Fibroblast of lung (primary cell): Measurements from ENCODE around the gene TUT1. TPM values are rescaled to one million over a fixed set of nuclear protein-coding genes. Genes with fewer than 3 reads are reported as not detected.
A peak's percentile ranks its signal among the peaks of the same experiment; 100 is the strongest.

ENCODE experiments used
- DNase-seq, 2 donors: peaks; one replicate each; pipeline versions ENCODE4 v3.0.0 to v3.0.0-alpha.2; 2010; ENCODE audit warnings: low read depth in 2 of 2
- H2AFZ ChIP-seq: 2 replicates; pipeline ENCODE4 v1.5.1; 2012; ENCODE audit warnings: low read length, control low read depth, inconsistent platforms
- H3K27ac ChIP-seq: 2 replicates; pipeline ENCODE4 v1.5.1; 2011; ENCODE audit warnings: low read length, control low read depth; ENCODE audit not compliant: insufficient read depth
- H3K27me3 ChIP-seq: 2 replicates; pipeline ENCODE4 v1.5.1; 2011; ENCODE audit warnings: mild to moderate bottlenecking, low read length; ENCODE audit not compliant: control insufficient read depth, insufficient read depth
- H3K36me3 ChIP-seq: 2 replicates; pipeline ENCODE4 v1.5.1; 2011; ENCODE audit warnings: low read length; ENCODE audit not compliant: control insufficient read depth, insufficient read depth
- H3K4me1 ChIP-seq: 2 replicates; pipeline ENCODE4 v1.5.1; 2011; ENCODE audit warnings: low read length; ENCODE audit not compliant: control insufficient read depth, insufficient read depth; ENCODE audit errors: extremely low read depth
- H3K4me2 ChIP-seq: 2 replicates; pipeline ENCODE4 v1.5.1; 2011; ENCODE audit warnings: low read length, control low read depth; ENCODE audit not compliant: insufficient read depth; ENCODE audit errors: extremely low read depth
- H3K4me3 ChIP-seq, 4 experiments: fragments of 200-600 bp in 1 of 4; sonication (generic) in 1 of 4; replicated peaks in 1 of 4; 2 replicates each; pipeline ENCODE4 v1.5.1; 2011 to 2016; ENCODE audit warnings: low read length in 4 of 4, low read depth in 3 of 4, mild to moderate bottlenecking in 3 of 4, control low read depth in 2 of 4, inconsistent platforms in 1 of 4, mixed read lengths in 1 of 4; ENCODE audit not compliant: insufficient read depth in 1 of 4; ENCODE audit errors: control extremely low read depth in 1 of 4
- H3K79me2 ChIP-seq: 2 replicates; pipeline ENCODE4 v1.5.1; 2012; ENCODE audit warnings: mild to moderate bottlenecking, low read length, inconsistent platforms; ENCODE audit not compliant: control insufficient read depth, insufficient read depth
- H3K9ac ChIP-seq: 2 replicates; pipeline ENCODE4 v1.5.1; 2011; ENCODE audit warnings: mild to moderate bottlenecking, low read length, control low read depth; ENCODE audit not compliant: insufficient read depth
- H3K9me3 ChIP-seq: 2 replicates; pipeline ENCODE4 v1.5.1; 2012; ENCODE audit warnings: low read depth, low read length; ENCODE audit not compliant: control insufficient read depth, insufficient read depth
- H4K20me1 ChIP-seq: 2 replicates; pipeline ENCODE4 v1.5.1; 2011; ENCODE audit warnings: low read length; ENCODE audit not compliant: control insufficient read depth, insufficient read depth; ENCODE audit errors: extremely low read depth
- CTCF ChIP-seq, 2 donors: IDR thresholded peaks in 1 of 2; conservative IDR thresholded peaks in 1 of 2; 1 replicate in 1 of 2; 2 replicates in 1 of 2; pipeline ENCODE4 v1.5.1; 2011 to 2012; ENCODE audit warnings: low read length in 2 of 2, control low read depth in 1 of 2, inconsistent platforms in 1 of 2, low read depth in 1 of 2, mild to moderate bottlenecking in 1 of 2
- EZH2 ChIP-seq: IDR thresholded peaks from 2 replicates; pipeline ENCODE4 v1.5.1; 2012; ENCODE audit warnings: low read length, control low read depth, mild to moderate bottlenecking; ENCODE audit errors: missing control alignments
- polyA plus RNA-seq, 2 donors: library from polyadenylated mRNA; depleted of rRNA in 1 of 2; stranded (reverse) in 1 of 2; unstranded in 1 of 2; fragments of >200 nt; gene quantifications; 2 replicates each; pipeline ENCODE4 v1.2.1, GENCODE V29; 2011 to 2012; ENCODE audit warnings: missing spikeins in 1 of 2
- total RNA-seq: library from RNA; depleted of rRNA; stranded (reverse); fragments of >200 nt; gene quantifications from 2 replicates; pipeline ENCODE4 v1.2.1, GENCODE V29; 2014

The TUT1 gene
- total and polyA plus RNA-seq, 2 donors (not counting 1 experiment from before 2014, with no cell fraction given): 5.5 to 7.8 TPM

- Histone ChIP-seq H3K4me3 (peak overlapping the region in 2 of 4 experiments; percentile 33 to 34), H4K20me1 (no peaks in the 10 kb centered on the region), H2AFZ (no peak overlapping the region), H3K27ac (peak overlapping the region; percentile 99), H3K9ac (peak overlapping the region; percentile 35), H3K4me1 (peaks cover 51% of the 10 kb centered on the region), H3K36me3 (peaks cover 10% of the 10 kb centered on the region), H3K27me3 (no peaks in the 10 kb centered on the region), H3K4me2 (peak overlapping the region; percentile 67), H3K9me3 (no peaks in the 10 kb centered on the region), H3K79me2 (peaks cover 25% of the 10 kb centered on the region)
- no peak for TF ChIP-seq CTCF (conservative IDR thresholded peaks at IDR 0.05 in 1 of 2, IDR thresholded peaks at IDR 0.05 in 1 of 2; ENCODE audit: low read depth in 1 of 2, low read length in 2 of 2)
- TF ChIP-seq EZH2: no peak
- DNase-seq: peak; percentile 48 to 76
Observed at GRCh38 chr11:62555464-62556107, 35.7 kb downstream of the TUT1 start.

- no peak overlapping the region for H2AFZ ChIP-seq
- H3K4me1 ChIP-seq: peaks cover 46% of the 10 kb centered on the region
- H3K9me3 ChIP-seq: no peaks in the 10 kb centered on the region
- H4K20me1 ChIP-seq: no peaks in the 10 kb centered on the region
- no peaks in the 10 kb centered on the region for H3K27me3 ChIP-seq
- peaks cover 19% of the 10 kb centered on the region for H3K79me2 ChIP-seq
- H3K36me3 ChIP-seq: peaks cover 8% of the 10 kb centered on the region
- H3K9ac ChIP-seq: peak overlapping the region; percentile 17
- no peak for DNase-seq
- H3K4me3 ChIP-seq: peak overlapping the region in 2 of 4 experiments; percentile 14 to 49
- H3K4me2 ChIP-seq: peak overlapping the region; percentile 100
- no peak for TF ChIP-seq CTCF (conservative IDR thresholded peaks at IDR 0.05 in 1 of 2, IDR thresholded peaks at IDR 0.05 in 1 of 2; ENCODE audit: low read depth in 1 of 2, low read length in 2 of 2)
- no peak for TF ChIP-seq EZH2
- H3K27ac ChIP-seq: peak overlapping the region; percentile 99
Observed at GRCh38 chr11:62554387-62555167, 36.7 kb downstream of the TUT1 start.

- peak overlapping the region in 3 of 4 experiments; percentile 14 to 49 (median 20) for H3K4me3 ChIP-seq
- H3K4me2 ChIP-seq: peak overlapping the region; percentile 100
- H3K27me3 ChIP-seq: no peaks in the 10 kb centered on the region
- peak overlapping the region; percentile 99 for H3K27ac ChIP-seq
- no peaks in the 10 kb centered on the region for H4K20me1 ChIP-seq
- H3K9ac ChIP-seq: peak overlapping the region; percentile 17
- DNase-seq: peak; percentile 79 to 93
- TF ChIP-seq EZH2 (no peak), CTCF (conservative IDR thresholded peaks at IDR 0.05 in 1 of 2, IDR thresholded peaks at IDR 0.05 in 1 of 2; ENCODE audit: low read depth in 1 of 2, low read length in 2 of 2) (no peak)
- H3K79me2 ChIP-seq: peaks cover 14% of the 10 kb centered on the region
- H3K36me3 ChIP-seq: peaks cover 2% of the 10 kb centered on the region
- no peak overlapping the region for H2AFZ ChIP-seq
- no peaks in the 10 kb centered on the region for H3K9me3 ChIP-seq
- peaks cover 48% of the 10 kb centered on the region for H3K4me1 ChIP-seq
Observed at GRCh38 chr11:62553839-62554361, 37.4 kb downstream of the TUT1 start.
